Mucosa of stomach (tissue), 1 donor: ENCODE data around the gene TECR.
"Not testable (repeated sequence)": the region's sequence is repeated elsewhere in the genome, so short reads cannot be mapped to it uniquely, and the experiment has no call there.

ENCODE experiments used
- H3K27me3 ChIP-seq: one replicate; pipeline ENCODE4 v1.7.0; 2013; ENCODE audit warnings: mild to moderate bottlenecking, low read length; ENCODE audit not compliant: control insufficient read depth, insufficient read depth
- H3K36me3 ChIP-seq: one replicate; pipeline ENCODE4 v1.7.0; 2013; ENCODE audit warnings: low read length; ENCODE audit not compliant: control insufficient read depth, insufficient read depth
- H3K4me1 ChIP-seq: one replicate; pipeline ENCODE4 v1.7.0; 2013; ENCODE audit warnings: mild to moderate bottlenecking, low read length; ENCODE audit not compliant: control insufficient read depth, insufficient read depth
- H3K4me3 ChIP-seq: one replicate; pipeline ENCODE4 v1.7.0; 2013; ENCODE audit warnings: low read length
- H3K9ac ChIP-seq: one replicate; pipeline ENCODE4 v1.7.0; 2013; ENCODE audit warnings: mild to moderate bottlenecking, low read length, moderate library complexity
- H3K9me3 ChIP-seq: one replicate; pipeline ENCODE4 v1.7.0; 2013; ENCODE audit warnings: mild to moderate bottlenecking, low read length, moderate library complexity; ENCODE audit not compliant: control insufficient read depth
- donor health status: Pancreatic carcinoma.

Gene TECR

DNA sequence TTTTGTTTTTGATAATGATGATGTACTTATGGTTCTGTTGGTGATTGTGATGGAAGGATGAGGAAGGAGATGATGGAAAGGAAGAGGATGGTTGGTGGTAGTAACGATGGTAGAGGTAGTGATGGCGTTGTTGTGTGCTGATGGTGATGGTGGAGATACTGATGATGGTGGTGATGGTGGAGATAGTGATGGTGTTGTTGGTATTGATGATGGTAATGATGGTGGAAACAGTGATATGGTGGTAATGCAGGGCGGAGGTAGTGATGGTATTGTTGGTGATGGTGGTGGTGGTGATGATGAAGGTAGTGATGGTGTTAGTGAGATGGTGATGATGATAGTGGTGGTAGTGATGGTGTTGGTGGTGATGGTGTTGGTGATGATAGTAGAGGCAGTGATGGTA is 66.2 kb downstream of the TECR start:
- Histone ChIP-seq H3K9me3 (no peaks in the 10 kb centered on the region), H3K9ac (no peak overlapping the region), H3K27me3 (no peaks in the 10 kb centered on the region), H3K4me3 (no peak overlapping the region), H3K4me1 (no peaks in the 10 kb centered on the region), H3K36me3 (no peaks in the 10 kb centered on the region)

DNA sequence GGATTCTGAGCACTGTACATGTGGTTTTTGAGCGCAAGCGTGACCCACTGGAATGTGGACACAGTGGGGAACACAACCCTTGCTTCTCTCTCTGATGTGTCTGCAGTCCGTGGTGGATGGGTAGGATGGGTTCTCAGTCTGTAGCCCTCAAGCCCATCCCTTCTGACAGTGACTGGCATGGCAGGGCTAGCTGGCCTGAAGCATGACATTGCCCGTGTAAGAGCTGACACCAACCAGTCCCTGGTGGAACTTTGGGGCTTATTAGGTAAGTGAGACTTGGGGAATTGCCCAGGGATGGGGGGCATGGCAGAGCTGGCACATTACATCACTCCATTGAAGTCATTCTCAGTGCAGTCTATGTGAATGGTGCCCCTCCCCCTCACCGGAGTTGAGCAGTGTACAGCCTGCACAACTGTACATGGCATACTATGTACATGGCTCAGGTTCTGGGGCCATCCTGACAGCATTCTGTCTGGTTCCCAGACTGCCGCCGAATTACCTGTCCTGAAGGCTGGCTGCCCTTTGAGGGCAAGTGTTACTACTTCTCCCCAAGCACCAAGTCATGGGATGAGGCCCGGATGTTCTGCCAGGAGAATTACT is 70.3 kb downstream of the TECR start:
- H3K4me3 ChIP-seq: no peak overlapping the region
- H3K27me3 ChIP-seq: no peaks in the 10 kb centered on the region
- no peak overlapping the region for H3K9ac ChIP-seq
- no peaks in the 10 kb centered on the region for H3K4me1 ChIP-seq
- H3K36me3 ChIP-seq: no peaks in the 10 kb centered on the region
- no peaks in the 10 kb centered on the region for H3K9me3 ChIP-seq

DNA sequence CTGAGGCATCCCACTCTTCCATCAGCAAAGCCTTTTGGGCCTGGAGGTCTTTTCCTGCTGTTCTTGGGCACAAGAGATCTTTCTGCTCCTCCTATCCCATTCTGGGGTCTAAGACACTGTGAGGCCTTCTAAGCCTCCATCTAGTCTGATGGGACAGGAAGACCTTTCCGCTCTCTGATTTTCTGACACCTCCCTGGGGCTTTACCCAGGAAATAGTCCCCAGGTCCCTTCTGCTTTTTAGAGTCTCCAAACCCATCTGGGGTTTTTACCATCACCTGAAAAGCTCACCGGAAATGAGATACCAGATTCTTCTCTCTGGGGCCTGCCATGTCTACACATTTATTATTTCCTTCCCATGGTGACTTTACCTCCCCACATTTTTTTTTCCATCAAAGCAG is 74.6 kb downstream of the TECR start:
- Histone ChIP-seq H3K36me3 (no peaks in the 10 kb centered on the region), H3K9me3 (no peaks in the 10 kb centered on the region), H3K27me3 (no peaks in the 10 kb centered on the region), H3K9ac (no peak overlapping the region), H3K4me3 (no peak overlapping the region), H3K4me1 (no peaks in the 10 kb centered on the region)

- H3K9ac ChIP-seq: no peak overlapping the region
- no peaks in the 10 kb centered on the region for H3K9me3 ChIP-seq
- no peaks in the 10 kb centered on the region for H3K36me3 ChIP-seq
- no peaks in the 10 kb centered on the region for H3K4me1 ChIP-seq
- no peaks in the 10 kb centered on the region for H3K27me3 ChIP-seq
- no peak overlapping the region for H3K4me3 ChIP-seq
These were observed 77.2 kb downstream of the TECR start for GRCh38 chr19:14606627-14607026.

- no peaks in the 10 kb centered on the region for H3K4me1 ChIP-seq
- no peaks in the 10 kb centered on the region for H3K9me3 ChIP-seq
- H3K9ac ChIP-seq: no peak overlapping the region
- H3K36me3 ChIP-seq: no peaks in the 10 kb centered on the region
- no peak overlapping the region for H3K4me3 ChIP-seq
- H3K27me3 ChIP-seq: no peaks in the 10 kb centered on the region
These were observed 81.7 kb downstream of the TECR start for GRCh38 chr19:14611051-14611450.

DNA sequence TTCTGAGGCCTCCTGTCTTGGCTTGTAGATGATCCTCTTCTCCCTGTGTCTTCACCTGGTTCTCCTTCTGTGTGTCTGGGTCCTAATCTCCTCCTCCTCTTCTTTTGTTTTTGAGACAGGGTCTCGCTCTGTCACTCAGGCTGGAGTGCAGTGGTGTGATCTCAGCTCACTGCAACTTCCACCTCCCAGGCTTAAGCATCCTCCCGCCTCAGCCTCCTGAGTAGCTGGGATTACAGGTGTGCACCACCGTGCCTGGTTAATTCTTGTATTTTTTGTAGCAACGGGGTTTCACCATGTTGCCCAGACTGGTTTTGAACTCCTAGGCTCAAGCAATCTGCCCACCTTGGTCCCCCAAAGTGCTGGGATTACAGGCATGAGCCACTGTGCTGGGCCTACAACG is 82.8 kb downstream of the TECR start:
- H3K36me3 ChIP-seq, H3K4me3 ChIP-seq, H3K27me3 ChIP-seq, H3K9me3 ChIP-seq, H3K9ac ChIP-seq, H3K4me1 ChIP-seq: not testable (repeated sequence)

- H3K36me3 ChIP-seq: no peaks in the 10 kb centered on the region
- no peak overlapping the region for H3K9ac ChIP-seq
- H3K4me3 ChIP-seq: no peak overlapping the region
- H3K27me3 ChIP-seq: no peaks in the 10 kb centered on the region
- no peaks in the 10 kb centered on the region for H3K9me3 ChIP-seq
- no peaks in the 10 kb centered on the region for H3K4me1 ChIP-seq
These were observed 83.3 kb downstream of the TECR start for GRCh38 chr19:14612657-14613056.

DNA sequence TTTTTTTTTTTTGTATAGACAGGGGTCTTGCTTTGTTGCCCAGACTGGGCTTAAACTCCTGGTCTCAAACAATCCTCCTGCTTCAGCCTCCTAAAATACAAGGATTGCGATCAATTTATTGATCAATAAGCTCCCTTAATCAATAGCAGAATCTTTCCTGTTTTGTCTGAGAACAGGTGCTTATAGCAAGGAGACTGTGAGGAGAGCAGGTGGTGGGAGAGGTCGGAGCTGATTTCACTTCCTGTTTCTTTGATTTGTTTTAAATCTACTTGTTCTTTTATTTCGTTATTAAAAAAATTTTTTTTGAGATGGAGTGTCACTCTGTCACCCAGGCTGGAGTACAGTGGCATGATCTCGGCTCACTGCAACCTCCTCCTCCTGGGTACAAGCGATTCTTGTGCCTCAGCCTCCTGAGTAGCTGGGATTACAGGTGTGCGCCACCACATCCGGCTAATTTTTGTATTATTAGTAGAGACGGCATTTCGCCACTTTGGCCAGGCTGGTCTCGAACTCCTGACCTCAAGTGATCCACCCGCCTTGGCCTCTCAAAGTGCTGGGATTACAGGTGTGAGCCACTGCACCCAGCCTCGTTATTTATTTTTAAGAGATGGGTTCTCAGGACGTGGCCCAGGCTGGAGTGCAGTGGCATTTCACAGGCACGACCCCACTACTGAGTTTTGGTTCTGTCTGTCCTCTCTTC is 84.2 kb downstream of the TECR start:
- not testable (repeated sequence) for H3K9ac ChIP-seq, H3K9me3 ChIP-seq, H3K27me3 ChIP-seq, H3K4me1 ChIP-seq, H3K36me3 ChIP-seq, H3K4me3 ChIP-seq

- Histone ChIP-seq H3K36me3 (no peaks in the 10 kb centered on the region), H3K27me3 (no peaks in the 10 kb centered on the region), H3K9ac (no peak overlapping the region), H3K4me1 (no peaks in the 10 kb centered on the region), H3K9me3 (no peaks in the 10 kb centered on the region), H3K4me3 (no peak overlapping the region)
These were observed 84.7 kb downstream of the TECR start for GRCh38 chr19:14614099-14614412.
